Skin epidermis (tissue), 12 donors: ENCODE results near the gene USP38.
"Not testable (repeated sequence)": the region's sequence is repeated elsewhere in the genome, so short reads cannot be mapped to it uniquely, and the experiment has no call there.

Experiments
- H3K27ac ChIP-seq, 21 experiments: fragments of 200-600 bp; sonication (generic) in 11 of 21; one replicate each; pipeline ENCODE4 v1.5.0; 2020; ENCODE audit warnings: mild to moderate bottlenecking in 3 of 21, inconsistent platforms in 2 of 21, moderate library complexity in 2 of 21
- H3K4me3 ChIP-seq, 7 experiments: fragments of 200-600 bp; sonication (generic) in 2 of 7; one replicate each; pipeline ENCODE4 v1.5.0; 2020; ENCODE audit warnings: inconsistent platforms in 2 of 7, mild to moderate bottlenecking in 2 of 7, moderate library complexity in 1 of 7

Gene USP38

DNA sequence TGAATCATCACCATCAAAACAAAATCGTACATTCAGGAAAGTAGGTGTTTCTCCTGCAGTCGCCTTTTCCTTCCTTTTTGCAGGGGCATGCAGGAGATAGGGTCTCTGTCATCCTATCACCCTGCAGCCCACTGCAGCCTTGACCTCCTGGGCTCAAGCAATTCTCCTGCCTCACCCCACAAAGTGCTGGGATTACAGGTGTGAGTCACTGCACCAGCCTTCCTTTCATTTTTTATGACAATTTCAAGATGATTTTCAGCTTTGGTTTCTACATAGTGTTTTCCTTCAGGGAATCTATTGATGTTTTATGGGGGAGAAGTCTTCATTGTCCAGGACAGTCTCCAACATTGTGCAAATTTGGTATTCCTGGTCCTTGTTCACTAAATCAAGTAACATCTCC lies 71.7 kb downstream of the USP38 start:
- H3K4me3 ChIP-seq: no peak overlapping the region

GRCh38 chr4:143257356-143257755 lies 72.6 kb downstream of the USP38 start:
- no peak overlapping the region for H3K27ac ChIP-seq
- H3K4me3 ChIP-seq: no peak overlapping the region

More for the DNA sequence above, 71.7 kb downstream of the USP38 start:
- no peak overlapping the region for H3K27ac ChIP-seq

DNA sequence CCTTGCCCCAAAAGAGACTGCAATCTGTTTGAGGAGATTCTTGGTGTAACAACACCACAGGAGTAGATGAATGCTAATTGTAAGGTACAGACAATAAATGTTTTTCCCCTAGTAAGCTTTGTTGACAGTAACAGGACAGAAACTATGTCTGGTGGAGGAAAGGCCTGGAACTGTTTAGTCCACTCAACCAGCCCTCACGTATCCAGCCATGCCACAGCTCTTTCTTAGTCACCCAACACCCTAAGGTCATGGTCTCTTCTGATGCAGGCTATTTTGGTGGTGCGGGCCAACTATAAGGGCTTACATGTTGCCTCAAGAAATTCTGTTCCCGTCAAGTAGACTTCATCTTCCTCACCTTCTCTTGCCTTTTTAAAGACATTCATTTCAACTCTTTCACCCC lies 76.0 kb downstream of the USP38 start:
- H3K27ac ChIP-seq: no peak overlapping the region
- H3K4me3 ChIP-seq: no peak overlapping the region

- Histone ChIP-seq H3K4me3 (no peak overlapping the region), H3K27ac (no peak overlapping the region)
Observed at GRCh38 chr4:143262838-143263237, 78.1 kb downstream of the USP38 start.

GRCh38 chr4:143267690-143268089 lies 83.0 kb downstream of the USP38 start:
- H3K27ac ChIP-seq, H3K4me3 ChIP-seq: not testable (repeated sequence)

DNA sequence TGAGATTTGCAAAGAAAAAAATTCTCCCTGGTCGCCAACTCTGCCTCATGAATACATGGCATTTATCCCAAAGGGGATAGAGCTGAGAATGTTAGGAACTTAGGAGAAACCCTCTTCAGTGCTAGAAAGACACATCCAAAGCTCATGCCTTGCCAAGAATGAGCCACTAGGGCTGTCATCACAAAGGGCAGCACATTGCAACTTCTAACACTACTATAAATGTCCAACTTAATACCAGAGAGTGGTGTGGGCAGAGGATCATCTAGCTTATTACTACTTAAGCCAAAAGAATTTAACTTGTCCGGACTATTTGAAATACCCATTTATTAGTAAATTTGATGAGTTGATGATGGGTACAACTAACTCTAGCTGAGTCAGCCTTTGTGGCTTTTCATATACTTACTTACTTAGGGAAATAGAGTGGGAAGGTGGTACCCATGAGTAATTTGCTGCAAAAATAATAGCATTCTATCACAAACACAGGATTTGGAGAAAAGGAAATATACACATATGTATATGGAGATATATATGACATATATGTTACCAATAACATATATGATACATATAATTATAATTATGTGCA lies 85.6 kb downstream of the USP38 start:
- H3K27ac ChIP-seq: no peak overlapping the region
- H3K4me3 ChIP-seq: no peak overlapping the region
